ENCODE data around the gene CLNK.

The CLNK gene

DNA sequence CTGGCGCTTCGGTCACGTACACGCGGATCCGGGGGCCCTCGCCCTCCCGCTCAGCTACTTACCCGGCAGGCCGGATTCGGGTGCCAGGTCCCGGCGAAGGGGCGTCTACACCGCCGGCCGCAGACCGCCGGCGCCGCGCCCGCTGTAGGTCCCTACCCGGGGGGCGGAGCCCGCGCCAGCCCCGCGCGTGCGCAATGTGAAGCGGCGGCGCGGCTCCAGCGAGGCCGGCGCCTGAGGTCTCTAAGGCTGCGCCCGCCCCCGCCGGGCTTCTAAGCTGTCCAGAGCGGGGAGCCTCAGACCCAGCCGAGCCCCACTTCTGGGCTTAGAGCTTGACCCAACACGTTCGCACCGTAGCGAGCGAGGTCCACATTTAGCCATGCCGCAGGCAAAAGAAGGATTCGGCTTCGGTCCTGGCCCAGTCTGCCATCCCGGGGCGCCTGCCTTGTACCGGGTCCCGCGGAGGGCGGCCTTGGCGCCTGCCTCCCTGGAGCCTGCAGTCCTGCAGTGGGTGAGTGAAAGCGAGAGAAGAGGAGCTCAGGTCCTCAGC lies 227.2 kb downstream of the CLNK start, which contains the start of gene ZNF518B:
Gene ZNF518B, minus strand, starts transcription at position 172 of the 547 bp plus-strand sequence. CDS start 11,098 bp downstream, outside the sequence.
- DNase-seq (ENCODE audit: low read depth in 2 of 2), result peak; percentile 43 to 67

DNA sequence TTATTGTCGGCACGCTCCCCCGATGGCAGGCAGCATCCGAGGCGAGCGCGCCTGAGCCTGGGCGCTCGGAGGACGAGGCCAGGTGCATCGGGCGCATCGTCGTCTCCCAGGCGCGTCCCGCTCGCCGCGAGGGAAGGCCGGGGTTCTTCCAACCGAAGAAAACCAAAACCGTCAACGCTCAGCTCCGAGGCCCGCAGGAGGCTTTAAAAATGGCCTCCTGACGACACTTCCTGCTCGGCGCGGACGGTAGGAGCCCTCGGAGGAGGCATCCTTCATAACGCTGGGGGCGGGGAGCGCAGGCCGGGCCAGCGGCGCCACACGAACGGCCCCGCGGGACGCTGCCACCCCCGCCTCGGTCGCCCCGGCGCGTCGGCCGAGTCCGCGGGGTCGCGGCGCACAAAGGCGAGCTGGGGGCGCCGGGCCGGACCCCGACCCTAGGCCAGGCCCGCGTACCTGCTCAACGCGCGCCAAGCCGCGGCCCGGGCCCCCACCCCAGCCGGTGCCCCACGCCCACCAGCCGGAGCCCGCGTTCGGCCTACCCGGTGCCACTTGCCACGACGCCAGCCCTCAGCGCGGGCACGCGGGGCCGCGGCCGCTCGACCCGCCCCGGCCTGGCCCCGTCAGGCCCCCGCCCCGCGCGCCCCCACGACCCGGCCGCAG lies 227.8 kb downstream of the CLNK start:
- peak; percentile 29 to 48 for DNase-seq (ENCODE audit: low read depth in 2 of 2)

DNA sequence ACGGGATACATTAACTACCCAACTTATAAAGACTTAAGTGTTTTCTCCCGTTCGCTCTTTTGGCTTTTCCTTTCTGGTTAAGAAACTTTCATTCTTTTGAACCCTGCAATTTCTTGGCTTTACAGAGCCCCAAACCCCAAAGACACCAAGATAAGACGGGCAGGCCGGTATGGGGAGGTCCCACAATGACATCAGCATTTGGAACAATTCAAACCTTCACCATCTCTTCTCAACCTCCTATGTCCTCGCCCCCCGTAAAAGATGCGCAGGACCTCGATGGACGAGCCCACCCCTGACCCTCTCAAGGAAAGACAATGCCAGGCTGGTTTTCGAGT lies 228.3 kb downstream of the CLNK start:
- no peak for DNase-seq (ENCODE audit: low read depth in 2 of 2)

DNA sequence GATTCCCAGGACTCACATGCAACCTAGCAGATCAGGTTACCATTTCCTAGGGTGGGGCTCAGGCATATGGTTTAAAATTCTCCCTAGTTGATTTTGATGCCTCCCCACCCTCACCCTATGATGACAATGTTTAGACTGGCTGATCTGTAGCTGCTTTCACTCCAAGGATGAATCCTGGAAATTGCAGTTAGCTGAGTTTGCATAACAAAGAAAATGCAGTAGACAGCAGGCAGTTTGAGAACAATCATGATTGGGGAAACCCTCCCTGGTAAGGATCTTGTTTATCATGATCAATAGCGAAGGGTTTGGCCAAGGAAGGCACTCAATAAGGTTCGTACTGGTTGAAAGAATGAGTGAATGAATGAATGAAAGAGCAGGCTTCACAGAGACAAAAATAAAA lies 229.4 kb downstream of the CLNK start:
- no peak for DNase-seq (ENCODE audit: low read depth in 2 of 2)

DNA sequence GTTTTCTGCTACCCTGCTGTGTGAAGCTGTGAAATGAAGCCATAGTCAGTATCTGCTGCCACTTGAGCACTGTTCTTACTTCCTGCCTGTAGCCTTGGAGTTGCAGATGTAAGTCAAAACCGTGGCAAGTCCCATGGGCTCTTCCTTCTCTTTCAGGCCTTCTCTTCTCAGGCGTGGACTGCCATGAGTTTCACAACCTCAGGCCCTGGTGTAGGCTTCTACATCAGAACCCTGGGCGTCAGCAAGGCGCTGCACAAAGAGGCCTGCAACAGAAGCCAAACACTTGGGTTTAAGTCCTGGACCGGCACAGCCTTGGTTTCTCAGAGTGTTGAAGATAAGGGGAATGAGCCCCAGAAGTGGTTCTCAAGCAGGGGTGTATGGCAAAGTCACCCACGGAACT lies 229.8 kb downstream of the CLNK start:
- no peak for DNase-seq (ENCODE audit: low read depth in 2 of 2)

DNA sequence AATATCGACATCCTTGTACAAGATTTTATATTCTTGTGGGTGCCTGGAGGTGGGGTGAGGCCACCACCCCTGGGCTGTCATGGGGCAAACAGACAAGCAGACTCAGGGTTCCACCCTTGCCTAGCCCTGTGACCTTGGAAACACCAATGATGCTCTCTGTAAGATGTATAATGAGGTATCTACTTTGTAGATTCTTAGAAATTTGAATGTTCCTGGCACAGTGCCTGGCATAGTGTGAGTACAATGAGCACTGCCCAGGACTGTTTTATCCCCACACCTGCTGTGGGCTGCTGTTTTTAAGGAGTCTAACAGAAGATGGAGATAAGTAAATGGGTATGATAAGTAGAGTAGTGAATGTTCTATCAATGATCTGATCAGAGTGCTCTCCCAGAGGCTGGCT lies 230.4 kb downstream of the CLNK start:
- no peak for DNase-seq (ENCODE audit: low read depth in 2 of 2)

DNA sequence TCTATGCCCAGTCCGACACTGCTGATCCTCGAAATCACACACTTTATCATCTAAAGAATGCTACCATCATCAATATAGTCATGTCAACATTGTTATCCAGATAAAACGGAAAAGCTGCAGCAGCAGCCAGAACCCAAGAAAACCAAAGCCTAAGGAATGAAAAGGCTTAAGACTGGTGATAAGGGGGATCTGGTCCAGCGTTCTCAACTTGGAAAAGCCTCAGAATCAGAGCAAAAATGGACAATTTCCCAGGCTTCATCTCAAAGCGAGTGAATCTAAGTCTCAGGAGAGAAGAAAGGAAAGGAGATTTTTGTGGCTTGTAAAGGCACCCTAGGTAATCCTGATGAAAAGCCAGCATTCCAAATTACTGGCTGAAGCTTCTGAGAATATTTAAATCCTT lies 235.6 kb downstream of the CLNK start:
- DNase-seq (ENCODE audit: low read depth in 2 of 2), result no peak

DNA sequence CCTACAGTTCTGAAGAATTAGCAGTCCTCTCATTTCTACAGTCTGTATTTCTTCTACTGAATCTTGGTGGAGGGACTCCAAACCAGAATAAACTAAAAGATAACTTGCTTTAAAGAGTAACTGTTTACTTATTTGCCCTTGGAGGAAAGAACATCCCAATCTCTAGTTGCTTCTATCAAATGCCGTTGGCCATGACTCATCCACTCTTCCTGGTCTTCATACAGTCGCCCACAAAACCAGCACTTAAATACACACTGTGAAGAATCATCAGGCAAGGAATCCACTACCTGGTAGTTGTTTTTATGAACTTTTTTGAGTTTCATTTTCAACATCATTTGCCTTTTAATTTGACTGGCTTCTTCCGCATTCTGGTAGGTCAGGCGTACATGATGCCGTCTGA lies 241.6 kb downstream of the CLNK start:
- no peak for DNase-seq (ENCODE audit: low read depth in 2 of 2)

DNA sequence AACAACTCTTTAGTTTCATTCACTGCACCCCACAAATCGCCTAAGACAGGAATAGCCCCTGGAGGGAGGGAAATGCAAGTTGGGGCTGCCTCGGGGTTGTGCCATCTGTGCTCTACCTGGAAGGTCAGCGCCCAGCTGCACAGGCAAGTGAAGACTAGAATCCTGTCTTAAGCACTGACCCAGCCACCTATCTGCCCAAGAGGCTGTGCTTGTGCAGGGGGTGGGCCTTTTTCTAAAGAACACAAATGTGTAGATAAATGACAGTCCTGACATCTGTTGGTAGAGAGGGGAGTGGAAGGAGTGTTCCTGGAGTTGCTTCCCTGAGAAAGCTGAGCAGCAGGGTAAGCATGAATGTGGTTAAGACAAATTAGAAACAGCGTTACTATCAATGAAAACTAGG lies 243.1 kb downstream of the CLNK start:
- no peak for DNase-seq (ENCODE audit: low read depth in 2 of 2)

DNA sequence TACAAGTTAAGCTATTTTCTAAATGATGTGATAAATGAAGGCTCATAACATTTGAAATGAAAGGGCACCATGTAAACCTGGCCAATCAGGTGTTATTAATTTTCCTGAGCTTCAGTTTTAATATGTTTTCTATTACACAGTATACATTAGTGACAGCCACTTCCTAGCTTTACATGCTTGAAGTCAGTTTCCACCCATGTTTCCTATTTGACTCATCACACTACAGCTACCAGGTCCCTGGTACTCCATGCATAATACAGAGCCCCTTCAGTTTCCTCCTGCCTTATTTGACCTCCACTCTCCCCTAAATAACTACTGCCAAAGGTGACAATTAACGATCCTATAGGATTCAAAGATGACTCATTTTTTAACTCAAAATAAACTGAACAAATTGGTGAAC lies 245.6 kb downstream of the CLNK start:
- no peak for DNase-seq (ENCODE audit: low read depth in 2 of 2)

DNA sequence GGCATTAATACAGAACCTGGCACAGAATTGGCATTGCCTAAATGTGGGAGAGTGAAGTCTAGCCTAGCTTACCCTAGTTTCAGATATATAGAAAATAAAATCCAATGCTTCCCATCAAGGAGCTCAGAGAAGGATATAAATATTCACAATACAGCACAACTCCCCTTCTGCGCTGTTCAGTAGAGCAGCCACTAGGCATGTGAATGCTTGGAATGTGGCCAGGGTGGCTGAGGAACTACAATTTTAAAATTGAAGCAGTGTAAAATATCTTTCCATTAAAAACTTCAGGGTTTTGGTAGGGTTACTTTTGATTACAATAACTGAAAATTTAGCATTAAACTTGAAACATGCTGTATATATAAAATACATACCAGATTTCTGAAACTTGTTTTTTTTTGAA lies 246.8 kb downstream of the CLNK start:
- no peak for DNase-seq (ENCODE audit: low read depth in 2 of 2)

All from stimulated activated CD4-positive, alpha-beta T cell treated with anti-CD3 and anti-CD28 coated beads, Interleukin-15, amount 100 ng/mL, for 48 hours (primary cell).